Nephron (organoid): ENCODE measurements around the gene SYNE2.
"Not testable (repeated sequence)": the region's sequence is repeated elsewhere in the genome, so short reads cannot be mapped to it uniquely, and the experiment has no call there.

Experiments
- H3K27ac Mint-ChIP-seq, 3 experiments: 2 replicates each; pipeline ENCODE4 v1.8.0; 2020; ENCODE audit warnings: mixed read lengths in 3 of 3, mild to moderate bottlenecking in 2 of 3, moderate library complexity in 1 of 3
- H3K27me3 Mint-ChIP-seq: 2 replicates; pipeline ENCODE4 v1.8.0; 2021; ENCODE audit warnings: low read depth, mild to moderate bottlenecking, moderate library complexity, mixed read lengths
- H3K36me3 Mint-ChIP-seq: 2 replicates; pipeline ENCODE4 v1.8.0; 2020; ENCODE audit warnings: low read depth, mixed read lengths
- H3K4me1 Mint-ChIP-seq: 2 replicates; pipeline ENCODE4 v1.8.0; 2020; ENCODE audit warnings: mixed read lengths
- H3K4me3 Mint-ChIP-seq, 3 experiments: 2 replicates each; pipeline ENCODE4 v1.8.0; 2020; ENCODE audit warnings: mild to moderate bottlenecking in 3 of 3, mixed read lengths in 3 of 3, moderate library complexity in 2 of 3
- H3K9me3 Mint-ChIP-seq: 2 replicates; pipeline ENCODE4 v1.8.0; 2020; ENCODE audit warnings: mixed read lengths
- CTCF ChIP-seq, 3 experiments: fragments of 200-600 bp; sonication (generic); IDR thresholded peaks; one replicate each; pipeline ENCODE4 v1.5.0; 2021; ENCODE audit warnings: antibody characterized with exemption in 3 of 3; ENCODE audit not compliant: unreplicated experiment in 3 of 3

SYNE2 gene

GRCh38 chr14:64174922-64175782, 322.3 kb downstream of the SYNE2 start:
- no peak overlapping the region for H3K4me3 Mint-ChIP-seq

GRCh38 chr14:64176330-64176729, 323.5 kb downstream of the SYNE2 start:
- no peak for TF ChIP-seq CTCF (IDR thresholded peaks at IDR 0.05; ENCODE audit: unreplicated experiment in 3 of 3)
- Mint-ChIP-seq H3K27ac (no peak overlapping the region), H3K4me1 (peaks cover 10% of the 10 kb centered on the region), H3K27me3 (no peaks in the 10 kb centered on the region), H3K4me3 (no peak overlapping the region), H3K9me3 (no peaks in the 10 kb centered on the region), H3K36me3 (peaks cover 48% of the 10 kb centered on the region)

More at GRCh38 chr14:64174922-64175782, 322.3 kb downstream of the SYNE2 start:
- Mint-ChIP-seq H3K27me3 (no peaks in the 10 kb centered on the region), H3K9me3 (no peaks in the 10 kb centered on the region), H3K4me1 (peaks cover 10% of the 10 kb centered on the region), H3K27ac (no peak overlapping the region), H3K36me3 (peaks cover 47% of the 10 kb centered on the region)
- TF ChIP-seq CTCF (IDR thresholded peaks at IDR 0.05; ENCODE audit: unreplicated experiment in 3 of 3): no peak

GRCh38 chr14:64178814-64179213, 326.0 kb downstream of the SYNE2 start:
- Mint-ChIP-seq H3K36me3 (peaks cover 52% of the 10 kb centered on the region), H3K9me3 (no peaks in the 10 kb centered on the region), H3K4me3 (no peak overlapping the region), H3K27ac (no peak overlapping the region), H3K4me1 (peaks cover 10% of the 10 kb centered on the region), H3K27me3 (no peaks in the 10 kb centered on the region)
- TF ChIP-seq CTCF (IDR thresholded peaks at IDR 0.05; ENCODE audit: unreplicated experiment in 3 of 3): no peak

GRCh38 chr14:64182908-64183307, 330.1 kb downstream of the SYNE2 start:
- H3K4me3 Mint-ChIP-seq, H3K27ac Mint-ChIP-seq, H3K27me3 Mint-ChIP-seq, H3K4me1 Mint-ChIP-seq: not testable (repeated sequence)
- Mint-ChIP-seq H3K36me3 (peaks cover 60% of the 10 kb centered on the region), H3K9me3 (peaks cover 11% of the 10 kb centered on the region)

- H3K4me1 Mint-ChIP-seq: peaks cover 8% of the 10 kb centered on the region
- no peaks in the 10 kb centered on the region for H3K27me3 Mint-ChIP-seq
- no peak overlapping the region for H3K4me3 Mint-ChIP-seq
- H3K9me3 Mint-ChIP-seq: peaks cover 11% of the 10 kb centered on the region
- H3K36me3 Mint-ChIP-seq: peaks cover 60% of the 10 kb centered on the region
- no peak for TF ChIP-seq CTCF (IDR thresholded peaks at IDR 0.05; ENCODE audit: unreplicated experiment in 3 of 3)
- H3K27ac Mint-ChIP-seq: no peak overlapping the region
Observed at GRCh38 chr14:64184103-64184729, 331.4 kb downstream of the SYNE2 start.

- Mint-ChIP-seq H3K4me3 (no peak overlapping the region), H3K27ac (no peak overlapping the region), H3K27me3 (no peaks in the 10 kb centered on the region), H3K9me3 (peaks cover 11% of the 10 kb centered on the region), H3K4me1 (peaks cover 8% of the 10 kb centered on the region), H3K36me3 (peaks cover 57% of the 10 kb centered on the region)
- no peak for TF ChIP-seq CTCF (IDR thresholded peaks at IDR 0.05; ENCODE audit: unreplicated experiment in 3 of 3)
Observed at GRCh38 chr14:64185184-64185583, 332.4 kb downstream of the SYNE2 start.
